ENCODE results near the gene LTB4R2.

LTB4R2 gene

GRCh38 chr14:24329073-24329663 is 19.2 kb downstream of the LTB4R2 start:
- no peak overlapping the region for H3K4me3 ChIP-seq (replicated peaks; ENCODE audit: low read depth, low read length)
- DNase-seq (ENCODE audit: low read depth), result no peak
- no peak for TF ChIP-seq CTCF (IDR thresholded peaks at IDR 0.05; ENCODE audit: low read length, missing control alignments)

- no peak for TF ChIP-seq CTCF (IDR thresholded peaks at IDR 0.05; ENCODE audit: low read length, missing control alignments)
- no peak overlapping the region for H3K4me3 ChIP-seq (replicated peaks; ENCODE audit: low read depth, low read length)
- DNase-seq (ENCODE audit: low read depth), result no peak
Observed at GRCh38 chr14:24329736-24330135, 19.8 kb downstream of the LTB4R2 start.

GRCh38 chr14:24330973-24331674 is 21.2 kb downstream of the LTB4R2 start:
- no peak for TF ChIP-seq CTCF (IDR thresholded peaks at IDR 0.05; ENCODE audit: low read length, missing control alignments)
- no peak overlapping the region for H3K4me3 ChIP-seq (replicated peaks; ENCODE audit: low read depth, low read length)
- no peak for DNase-seq (ENCODE audit: low read depth)

- no peak for DNase-seq (ENCODE audit: low read depth)
- H3K4me3 ChIP-seq (replicated peaks; ENCODE audit: low read depth, low read length), result no peak overlapping the region
- TF ChIP-seq CTCF (IDR thresholded peaks at IDR 0.05; ENCODE audit: low read length, missing control alignments), result no peak
Observed at GRCh38 chr14:24331731-24332267, 21.9 kb downstream of the LTB4R2 start.

- DNase-seq (ENCODE audit: low read depth), result peak; percentile 65
- TF ChIP-seq CTCF (IDR thresholded peaks at IDR 0.05; ENCODE audit: low read length, missing control alignments), result peak; percentile 76
- peak overlapping the region; percentile 7 for H3K4me3 ChIP-seq (replicated peaks; ENCODE audit: low read depth, low read length)
Observed at GRCh38 chr14:24332268-24332993, 22.5 kb downstream of the LTB4R2 start.

GRCh38 chr14:24334431-24335291 is 24.7 kb downstream of the LTB4R2 start, which contains the start of gene ADCY4:
Gene ADCY4 (minus strand): TSS chr14:24335071. CDS start chr14:24334652, 419 bp downstream.
- H3K4me3 ChIP-seq (replicated peaks; ENCODE audit: low read depth, low read length), result peak within 1 kb of the TSS; percentile 48
- no peak for TF ChIP-seq CTCF (IDR thresholded peaks at IDR 0.05; ENCODE audit: low read length, missing control alignments)
- no peak for DNase-seq (ENCODE audit: low read depth)
